Stimulated activated effector memory CD8-positive, alpha-beta T cell treated with anti-CD3 and anti-CD28 coated beads, Interleukin-12 subunit alpha, Interleukin-12 subunit beta, amount 100 ng/mL, for 72 hours (primary cell): Measurements from ENCODE around the gene LAMTOR4.
"Not testable (repeated sequence)": the region's sequence is repeated elsewhere in the genome, so short reads cannot be mapped to it uniquely, and the experiment has no call there.

Experiments used
- ATAC-seq: fragments of 150-1000 bp; cut with Tn5 transposase; 2 replicates; pipeline ENCODE4 v1.10.0; 2021
- DNase-seq, 2 donors: peaks; one replicate each; pipeline ENCODE4 v3.0.0; 2021 to 2022; ENCODE audit warnings: low spot score in 2 of 2
- H3K27ac Mint-ChIP-seq: one replicate; pipeline ENCODE4 v1.8.0; 2022; ENCODE audit warnings: mild to moderate bottlenecking, mixed read lengths
- H3K36me3 Mint-ChIP-seq: one replicate; pipeline ENCODE4 v1.8.0; 2022; ENCODE audit warnings: mild to moderate bottlenecking, mixed read lengths
- H3K4me1 Mint-ChIP-seq: one replicate; pipeline ENCODE4 v1.8.0; 2022; ENCODE audit warnings: mixed read lengths
- H3K4me3 Mint-ChIP-seq: one replicate; pipeline ENCODE4 v1.8.0; 2022; ENCODE audit warnings: mild to moderate bottlenecking, mixed read lengths
- H3K9me3 Mint-ChIP-seq: one replicate; pipeline ENCODE4 v1.8.0; 2022; ENCODE audit warnings: mixed read lengths

The LAMTOR4 gene

DNA sequence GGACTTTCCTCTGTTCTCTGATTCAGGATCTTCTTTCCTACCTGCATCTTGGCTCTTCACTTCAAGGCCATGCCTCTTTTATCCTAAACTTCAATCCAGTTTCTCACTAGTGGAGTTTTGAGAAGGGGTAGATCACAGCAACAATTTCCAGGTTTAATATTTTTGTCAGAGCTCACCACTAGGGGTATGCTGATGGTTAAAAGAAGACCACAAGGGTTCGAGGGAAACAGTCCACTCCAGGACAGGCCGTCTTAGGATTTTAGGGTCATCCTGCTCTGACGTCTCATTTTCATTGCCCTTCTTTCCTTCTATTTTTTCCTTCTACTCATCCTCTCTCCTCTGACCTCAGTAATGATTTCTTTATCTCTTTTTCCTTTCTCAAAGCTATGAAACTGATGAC lies 40.3 kb downstream of the LAMTOR4 start:
- Mint-ChIP-seq H3K36me3 (no peaks in the 10 kb centered on the region), H3K4me3 (no peak overlapping the region), H3K9me3 (no peaks in the 10 kb centered on the region), H3K4me1 (peaks cover 14% of the 10 kb centered on the region), H3K27ac (no peak overlapping the region)
- ATAC-seq: no peak
- DNase-seq: no peak

DNA sequence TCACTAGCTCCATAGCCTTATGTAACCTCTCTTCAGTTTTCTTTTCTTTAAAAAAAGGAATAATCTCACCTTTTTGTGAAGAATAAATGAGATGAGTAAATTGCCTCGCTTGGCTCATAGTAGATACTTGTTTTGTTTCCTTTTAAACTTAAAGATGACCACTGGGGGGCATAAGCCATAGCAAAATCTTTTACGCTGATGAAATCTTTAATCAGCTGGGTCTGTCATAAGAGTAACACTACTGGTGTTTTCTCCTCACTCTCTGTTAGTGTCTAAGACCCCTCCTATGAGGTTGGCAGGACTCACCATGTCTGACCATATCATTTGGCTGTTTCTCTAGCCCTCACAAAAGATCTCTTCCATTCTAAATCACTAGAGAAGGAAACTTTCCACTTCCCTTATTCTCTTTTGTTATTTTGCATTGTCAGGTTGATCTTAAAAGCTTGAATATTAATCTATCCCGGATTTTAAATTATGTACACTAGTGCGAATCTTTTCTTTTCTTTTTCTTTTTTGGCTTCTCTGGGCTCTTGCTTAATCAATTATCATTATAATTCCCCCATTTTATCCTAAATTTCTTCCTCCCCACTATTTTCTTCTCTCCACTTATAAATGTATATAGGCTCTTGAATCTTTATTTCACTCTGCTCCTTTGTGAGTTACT lies 41.5 kb downstream of the LAMTOR4 start:
- peak; percentile 85 for ATAC-seq
- H3K36me3 Mint-ChIP-seq: no peaks in the 10 kb centered on the region
- H3K4me3 Mint-ChIP-seq: no peak overlapping the region
- no peak for DNase-seq
- no peaks in the 10 kb centered on the region for H3K9me3 Mint-ChIP-seq
- peak overlapping the region; percentile 56 for H3K27ac Mint-ChIP-seq
- peaks cover 14% of the 10 kb centered on the region for H3K4me1 Mint-ChIP-seq

DNA sequence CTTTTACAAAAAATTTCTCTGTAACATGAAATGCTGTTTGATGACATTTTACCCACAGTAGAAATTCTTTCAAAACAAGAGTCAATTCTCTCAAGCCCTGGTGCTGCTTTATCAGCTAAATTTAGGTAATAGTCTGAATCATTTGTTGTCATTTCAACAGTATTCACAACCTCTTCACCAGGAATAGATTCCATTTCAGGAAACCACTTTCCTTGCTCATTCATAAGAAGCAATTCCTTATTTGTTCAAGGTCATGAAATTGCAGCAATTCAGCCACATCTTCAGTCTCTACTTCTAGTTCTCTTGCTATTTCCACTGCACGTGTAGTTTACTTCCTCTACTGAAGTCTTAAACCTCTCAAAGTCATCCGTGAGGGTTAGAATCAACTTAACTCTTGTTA lies 43.1 kb downstream of the LAMTOR4 start:
- no peak for DNase-seq
- H3K36me3 Mint-ChIP-seq: no peaks in the 10 kb centered on the region
- no peaks in the 10 kb centered on the region for H3K9me3 Mint-ChIP-seq
- peaks cover 14% of the 10 kb centered on the region for H3K4me1 Mint-ChIP-seq
- H3K4me3 Mint-ChIP-seq: no peak overlapping the region
- H3K27ac Mint-ChIP-seq: no peak overlapping the region
- no peak for ATAC-seq

DNA sequence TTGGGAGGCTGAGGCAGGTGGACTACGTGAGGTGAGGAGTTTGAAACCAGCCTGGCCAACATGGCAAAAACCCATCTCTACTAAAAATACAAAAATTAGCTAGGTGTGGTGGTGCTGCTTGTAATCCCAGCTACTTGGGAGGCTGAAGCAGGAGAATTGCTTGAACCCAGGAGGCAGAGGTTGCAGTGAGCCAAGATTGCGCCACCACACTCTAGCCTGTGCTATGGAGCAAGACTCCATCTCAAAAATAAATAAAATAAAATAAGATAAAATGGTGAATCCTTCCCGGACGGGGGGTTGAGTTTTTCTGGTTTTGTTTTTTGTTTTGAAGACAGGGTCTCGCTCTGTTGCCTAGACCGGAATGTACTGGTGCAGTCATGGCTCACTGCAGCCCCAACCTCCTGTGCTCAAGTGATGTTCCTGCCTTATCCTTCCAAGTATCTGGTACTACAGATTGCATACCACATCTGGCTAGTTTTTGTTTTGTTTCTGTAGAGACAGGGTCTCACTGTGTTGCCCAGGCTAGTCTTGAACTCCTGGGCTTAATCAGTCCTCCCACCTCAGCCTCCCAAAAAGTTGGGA lies 43.7 kb downstream of the LAMTOR4 start:
- H3K4me1 Mint-ChIP-seq: peaks cover 14% of the 10 kb centered on the region
- H3K27ac Mint-ChIP-seq: not testable (repeated sequence)

DNA sequence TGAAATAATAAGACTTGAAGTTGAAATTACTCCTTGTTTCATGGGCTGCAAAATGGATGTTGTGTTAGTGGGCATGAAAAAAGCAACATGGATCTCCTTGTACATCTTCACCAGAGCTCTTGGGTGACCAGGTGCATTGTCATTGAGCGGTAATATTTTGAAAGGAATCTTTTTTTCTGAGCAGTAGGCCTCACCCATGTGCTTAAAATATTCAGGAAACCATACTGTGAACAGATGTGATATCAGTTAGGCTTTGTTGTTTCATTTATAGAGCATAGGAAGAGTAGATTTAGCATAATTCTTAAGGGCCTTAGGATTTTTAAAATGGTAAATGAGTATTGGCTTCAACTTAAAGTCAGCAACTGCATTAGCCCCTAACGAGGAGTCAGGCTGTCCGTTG lies 44.3 kb downstream of the LAMTOR4 start:
- no peaks in the 10 kb centered on the region for H3K36me3 Mint-ChIP-seq
- DNase-seq: no peak
- H3K9me3 Mint-ChIP-seq: no peaks in the 10 kb centered on the region
- H3K4me1 Mint-ChIP-seq: peaks cover 14% of the 10 kb centered on the region
- H3K4me3 Mint-ChIP-seq: no peak overlapping the region
- H3K27ac Mint-ChIP-seq: no peak overlapping the region
- no peak for ATAC-seq

More for the DNA sequence above, 43.7 kb downstream of the LAMTOR4 start:
- H3K4me3 Mint-ChIP-seq, ATAC-seq, H3K9me3 Mint-ChIP-seq, DNase-seq, H3K36me3 Mint-ChIP-seq: not testable (repeated sequence)

- DNase-seq (no peak), ATAC-seq (no peak)
- H3K4me3 Mint-ChIP-seq: no peak overlapping the region
- H3K9me3 Mint-ChIP-seq: no peaks in the 10 kb centered on the region
- H3K27ac Mint-ChIP-seq: no peak overlapping the region
- no peaks in the 10 kb centered on the region for H3K36me3 Mint-ChIP-seq
- H3K4me1 Mint-ChIP-seq: peaks cover 8% of the 10 kb centered on the region
These were observed 46.5 kb downstream of the LAMTOR4 start for GRCh38 chr7:100195222-100195621.

DNA sequence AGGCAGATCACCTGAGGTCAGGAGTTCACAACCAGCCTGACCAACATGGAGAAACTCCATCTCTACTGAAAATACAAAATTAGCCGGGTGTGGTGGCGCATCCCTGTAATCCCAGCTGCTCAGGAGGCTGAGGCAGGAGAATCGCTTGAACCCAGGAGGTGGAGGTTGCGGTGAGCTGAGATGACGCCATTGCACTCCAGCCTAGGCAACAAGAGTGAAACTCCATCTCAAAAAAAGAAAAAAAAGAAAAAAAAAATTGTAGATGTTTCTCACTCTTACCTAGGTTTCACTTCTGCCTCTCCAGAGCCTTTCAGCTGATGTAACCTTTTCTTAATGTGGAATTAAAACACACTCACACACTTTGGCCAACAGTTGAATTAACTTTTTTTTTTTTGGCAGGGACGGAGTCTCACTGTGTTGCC lies 47.2 kb downstream of the LAMTOR4 start:
- not testable (repeated sequence) for H3K36me3 Mint-ChIP-seq, H3K4me3 Mint-ChIP-seq, H3K27ac Mint-ChIP-seq, ATAC-seq, H3K4me1 Mint-ChIP-seq, DNase-seq, H3K9me3 Mint-ChIP-seq

GRCh38 chr7:100198266-100198665 lies 49.5 kb downstream of the LAMTOR4 start:
- ATAC-seq (no peak), DNase-seq (no peak)
- peaks cover 12% of the 10 kb centered on the region for H3K4me1 Mint-ChIP-seq
- no peak overlapping the region for H3K27ac Mint-ChIP-seq
- H3K36me3 Mint-ChIP-seq: no peaks in the 10 kb centered on the region
- no peak overlapping the region for H3K4me3 Mint-ChIP-seq
- no peaks in the 10 kb centered on the region for H3K9me3 Mint-ChIP-seq

DNA sequence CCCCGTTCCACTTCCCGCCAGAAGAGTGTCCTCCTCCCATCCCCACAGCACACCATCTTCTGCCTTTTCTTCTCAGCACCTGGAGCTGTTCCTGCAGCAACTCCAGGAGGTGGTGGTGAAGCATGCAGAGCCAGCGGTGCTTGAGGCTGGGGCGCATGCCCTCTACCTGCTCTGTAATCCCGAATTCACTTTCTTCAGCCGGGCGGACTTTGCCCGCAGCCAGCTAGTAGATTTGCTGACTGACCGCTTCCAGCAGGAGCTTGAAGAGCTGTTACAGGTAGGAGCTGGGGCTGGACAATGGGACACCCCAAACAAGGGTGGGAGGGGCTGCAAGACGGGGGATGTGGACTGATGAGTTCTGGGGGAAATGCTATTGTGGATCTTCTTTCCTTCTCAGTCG lies 52.0 kb downstream of the LAMTOR4 start:
- Mint-ChIP-seq H3K36me3 (no peaks in the 10 kb centered on the region), H3K9me3 (no peaks in the 10 kb centered on the region), H3K4me1 (peaks cover 18% of the 10 kb centered on the region), H3K4me3 (no peak overlapping the region), H3K27ac (no peak overlapping the region)
- DNase-seq: no peak
- no peak for ATAC-seq
